GM13976 (cell line): ENCODE measurements around the gene GLO1.

Source experiments
- DNase-seq: peaks from one replicate; pipeline ENCODE4 v3.0.0; 2012; ENCODE audit warnings: low spot score
- in situ Hi-C: fragments of 300-500 bp; cut with MboI; formaldehyde crosslinking; loops from one replicate; pipeline ENCODE4 v1.12.0; 2022; ENCODE audit warnings: low sequenced_read_pairs, mixed read lengths, inconsistent platforms; ENCODE audit not compliant: unreplicated experiment
- TF ChIP-seq, protein P1 (sequence below): IDR thresholded peaks from 2 replicates; pipeline ENCODE4 v1.5.1; 2012; ENCODE audit warnings: borderline replicate concordance, mild to moderate bottlenecking; ENCODE audit not compliant: insufficient read depth; ENCODE audit errors: extremely low read depth, missing control alignments, control extremely low read depth

Gene GLO1

DNA sequence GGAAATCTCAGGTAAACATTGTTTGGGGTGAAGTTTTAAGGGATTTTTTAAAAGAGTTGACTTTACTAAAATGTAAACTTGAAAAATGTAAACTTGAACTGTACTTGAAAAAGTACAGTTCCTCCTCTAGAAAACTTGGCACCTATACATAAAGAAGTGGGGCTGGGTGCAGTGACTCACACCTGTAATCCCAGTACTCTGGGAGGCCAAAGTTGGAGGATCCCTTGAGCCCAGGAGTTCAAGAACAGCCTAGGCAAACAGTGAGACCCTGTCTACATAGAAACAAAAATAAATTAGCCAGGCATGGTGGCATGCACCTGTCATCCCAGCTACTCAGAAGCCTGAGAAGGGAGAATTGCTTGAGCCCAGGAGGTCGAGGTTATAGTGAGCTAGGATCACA, 70.5 kb downstream of the GLO1 start:
- in situ Hi-C loops = no loop called here
- DNase-seq = no peak
- TF ChIP-seq, protein P1, sequence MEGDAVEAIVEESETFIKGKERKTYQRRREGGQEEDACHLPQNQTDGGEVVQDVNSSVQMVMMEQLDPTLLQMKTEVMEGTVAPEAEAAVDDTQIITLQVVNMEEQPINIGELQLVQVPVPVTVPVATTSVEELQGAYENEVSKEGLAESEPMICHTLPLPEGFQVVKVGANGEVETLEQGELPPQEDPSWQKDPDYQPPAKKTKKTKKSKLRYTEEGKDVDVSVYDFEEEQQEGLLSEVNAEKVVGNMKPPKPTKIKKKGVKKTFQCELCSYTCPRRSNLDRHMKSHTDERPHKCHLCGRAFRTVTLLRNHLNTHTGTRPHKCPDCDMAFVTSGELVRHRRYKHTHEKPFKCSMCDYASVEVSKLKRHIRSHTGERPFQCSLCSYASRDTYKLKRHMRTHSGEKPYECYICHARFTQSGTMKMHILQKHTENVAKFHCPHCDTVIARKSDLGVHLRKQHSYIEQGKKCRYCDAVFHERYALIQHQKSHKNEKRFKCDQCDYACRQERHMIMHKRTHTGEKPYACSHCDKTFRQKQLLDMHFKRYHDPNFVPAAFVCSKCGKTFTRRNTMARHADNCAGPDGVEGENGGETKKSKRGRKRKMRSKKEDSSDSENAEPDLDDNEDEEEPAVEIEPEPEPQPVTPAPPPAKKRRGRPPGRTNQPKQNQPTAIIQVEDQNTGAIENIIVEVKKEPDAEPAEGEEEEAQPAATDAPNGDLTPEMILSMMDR = no peak

DNA sequence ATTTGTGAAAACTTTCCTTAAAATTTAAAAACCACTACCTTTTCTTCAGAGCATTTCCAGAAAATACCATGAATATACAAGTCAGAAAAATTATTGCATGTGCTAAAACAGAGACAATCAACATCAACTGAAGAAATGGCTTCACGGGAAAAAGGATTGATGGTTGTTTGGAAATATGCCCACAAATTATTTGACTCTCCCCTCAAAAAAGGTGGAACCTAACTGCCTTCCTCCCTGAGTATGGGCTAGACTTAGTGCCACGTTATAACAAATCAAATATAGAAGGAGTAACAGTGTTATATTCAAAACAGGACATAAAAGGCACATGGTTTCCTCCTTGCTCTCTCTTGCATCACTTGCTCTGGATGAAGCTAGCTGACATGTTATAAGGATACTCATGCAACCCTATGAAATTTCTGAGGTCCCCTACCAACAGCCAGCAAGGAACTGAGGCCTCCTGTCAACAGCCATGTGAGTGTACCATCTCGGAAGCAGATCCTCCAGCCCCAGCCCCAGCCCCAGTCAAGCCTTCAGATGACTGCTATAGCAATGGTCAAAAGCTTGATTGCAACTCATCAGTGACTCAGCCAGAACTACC, 71.7 kb downstream of the GLO1 start:
- DNase-seq = no peak
- TF ChIP-seq, protein P1 = no peak
- in situ Hi-C loops = no loop called here
